Measurements from ENCODE around the gene ALKAL2.
"Not testable (repeated sequence)": the region's sequence is repeated elsewhere in the genome, so short reads cannot be mapped to it uniquely, and the experiment has no call there.

ALKAL2 gene

DNA sequence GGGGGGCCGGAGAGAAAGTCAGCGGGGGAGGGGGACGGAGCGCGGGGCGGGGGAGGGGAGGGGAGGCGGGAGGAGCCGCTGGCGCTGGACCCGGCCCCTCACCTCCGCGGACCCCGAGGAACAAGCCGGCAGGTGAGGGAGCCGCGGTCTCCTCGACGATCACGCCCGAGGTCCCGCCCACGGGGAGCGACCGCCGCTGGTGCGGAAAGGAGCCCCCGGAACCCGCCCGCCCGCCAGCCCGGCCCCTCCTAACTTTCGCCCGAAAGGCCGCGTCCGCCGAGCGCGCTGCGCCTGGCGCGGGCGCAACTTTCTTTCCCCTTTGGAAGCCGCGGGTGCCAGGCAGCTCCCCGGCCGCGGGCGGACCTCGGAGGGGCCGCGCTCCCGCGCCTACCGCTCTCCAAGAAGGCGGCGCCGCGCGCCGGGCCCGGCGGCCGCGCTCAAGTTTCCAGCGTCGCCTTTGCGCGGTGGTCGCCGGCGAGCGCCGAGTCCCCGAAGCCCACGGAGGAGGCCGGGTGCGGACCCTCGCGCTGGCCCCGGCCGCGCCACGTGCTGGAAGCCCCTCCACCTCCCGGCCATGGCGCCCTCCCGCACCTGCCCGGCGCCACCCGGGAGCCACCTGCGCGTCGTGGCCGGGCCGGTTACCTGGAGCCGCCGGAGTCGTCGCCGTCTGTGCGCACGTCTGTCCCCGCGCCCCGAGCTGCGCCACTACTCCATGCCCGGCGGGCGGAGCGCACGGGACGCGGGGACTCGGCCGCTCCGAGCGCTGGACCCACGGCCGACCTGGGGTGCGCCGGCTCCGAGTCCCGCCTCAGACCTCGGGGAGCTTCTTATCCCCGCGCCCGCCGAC, at the start of gene ALKAL2:
ALKAL2 (minus strand) TSS at position 181 of the 847 bp plus-strand sequence. CDS start 256 bp downstream, outside the sequence.
- peak; percentile 26 for DNase-seq

DNA sequence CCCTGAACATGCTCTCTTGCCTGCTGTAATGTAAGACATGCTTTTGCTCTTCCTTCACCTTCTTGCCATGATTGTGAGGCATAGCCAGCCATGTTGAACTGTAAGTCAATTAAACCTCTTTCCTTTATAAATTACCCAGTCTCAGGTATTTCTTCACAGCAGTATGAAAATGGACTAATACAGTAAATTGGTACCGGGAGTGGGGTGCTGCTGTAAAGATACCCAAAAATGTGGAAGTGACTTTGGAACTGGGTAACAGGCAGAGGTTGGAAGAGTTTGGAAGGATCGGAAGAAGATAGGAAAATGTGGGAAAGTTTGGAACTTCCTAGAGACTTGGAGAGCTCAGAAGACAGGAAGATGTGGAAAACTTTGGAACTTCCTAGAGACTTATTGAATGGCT, 49.1 kb upstream of the ALKAL2 start:
- not testable (repeated sequence) for DNase-seq

DNA sequence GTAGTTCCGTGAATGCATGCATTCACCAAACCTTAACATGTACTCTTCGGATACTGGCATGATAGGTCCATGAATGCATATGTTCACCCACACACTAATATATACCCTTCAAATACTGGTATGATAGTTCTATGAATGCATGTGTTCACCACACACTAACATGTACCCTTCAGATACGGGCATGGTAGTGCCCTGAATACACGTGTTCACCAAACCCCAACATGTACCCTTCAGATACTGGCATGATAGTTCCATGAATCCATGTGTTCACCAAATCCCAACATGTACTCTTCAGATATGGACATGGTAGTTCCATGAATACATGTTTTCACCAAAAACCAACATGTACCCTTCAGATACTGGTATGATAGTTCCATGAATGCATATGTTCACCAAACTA, 48.5 kb upstream of the ALKAL2 start:
- DNase-seq = no peak

GRCh38 chr2:332592-332991, 44.7 kb upstream of the ALKAL2 start:
- no peak for DNase-seq

DNA sequence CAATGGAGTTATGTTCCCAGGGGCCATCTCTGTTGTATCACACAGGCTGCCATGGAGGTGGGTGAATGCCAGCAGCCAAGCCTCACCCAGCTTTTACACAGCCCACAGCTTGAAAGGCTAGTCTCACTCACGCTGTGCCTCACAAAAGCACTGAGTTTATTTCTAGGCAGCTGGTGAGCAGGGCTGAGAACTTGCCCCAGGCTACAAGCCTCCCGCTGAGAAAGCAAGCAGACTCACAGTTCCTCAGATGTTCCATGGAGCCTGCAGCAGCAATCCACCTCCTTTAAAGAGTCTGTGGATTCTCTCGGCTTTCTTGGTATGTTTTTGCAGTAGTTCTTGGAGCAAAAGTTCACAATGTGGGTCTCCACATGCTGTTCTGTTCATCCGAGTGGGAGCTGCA, 40.9 kb upstream of the ALKAL2 start:
- DNase-seq = no peak

DNA sequence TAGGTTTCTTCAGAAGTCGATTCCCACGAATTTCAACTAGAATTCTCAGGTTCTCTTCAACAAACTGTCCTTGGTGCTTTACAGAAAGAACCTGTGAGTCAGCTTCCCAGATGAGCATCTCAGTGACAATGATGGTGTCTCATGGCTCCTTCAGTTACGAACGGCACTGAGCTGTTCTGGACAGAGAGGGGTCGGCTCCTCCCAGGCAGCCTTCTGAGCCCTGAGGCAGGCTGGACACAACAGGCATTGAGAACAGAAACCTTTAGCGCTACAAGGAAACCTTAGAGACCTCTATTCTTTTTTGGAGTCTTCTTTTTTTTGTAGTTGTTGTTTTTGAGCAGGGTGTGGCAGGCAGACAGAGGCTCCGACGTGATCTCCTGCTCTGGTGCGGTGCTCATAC, 35.1 kb upstream of the ALKAL2 start:
- no peak for DNase-seq

- DNase-seq = no peak
Observed at GRCh38 chr2:322326-322725, 34.4 kb upstream of the ALKAL2 start.

DNA sequence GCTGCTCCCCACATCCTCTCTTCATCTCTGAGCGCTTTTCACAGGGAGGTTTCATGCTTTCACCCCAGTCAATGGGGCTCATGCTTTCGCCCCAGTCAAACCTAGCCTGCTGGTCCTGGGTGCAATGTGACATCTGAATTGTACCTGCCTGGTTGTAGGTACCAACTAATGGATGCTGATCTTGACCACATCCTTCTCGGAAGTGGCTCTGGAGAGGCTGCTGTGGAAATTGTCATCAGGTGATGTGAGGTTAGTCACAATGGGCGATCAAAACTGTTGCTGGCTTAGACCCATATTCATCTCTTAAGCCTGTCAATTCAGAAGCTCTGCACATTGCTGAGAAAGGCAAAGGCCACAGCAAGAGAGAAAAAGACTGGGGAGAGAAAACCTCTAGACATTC, 32.7 kb upstream of the ALKAL2 start:
- DNase-seq = no peak

GRCh38 chr2:319059-319600, 31.2 kb upstream of the ALKAL2 start:
- DNase-seq = no peak

DNA sequence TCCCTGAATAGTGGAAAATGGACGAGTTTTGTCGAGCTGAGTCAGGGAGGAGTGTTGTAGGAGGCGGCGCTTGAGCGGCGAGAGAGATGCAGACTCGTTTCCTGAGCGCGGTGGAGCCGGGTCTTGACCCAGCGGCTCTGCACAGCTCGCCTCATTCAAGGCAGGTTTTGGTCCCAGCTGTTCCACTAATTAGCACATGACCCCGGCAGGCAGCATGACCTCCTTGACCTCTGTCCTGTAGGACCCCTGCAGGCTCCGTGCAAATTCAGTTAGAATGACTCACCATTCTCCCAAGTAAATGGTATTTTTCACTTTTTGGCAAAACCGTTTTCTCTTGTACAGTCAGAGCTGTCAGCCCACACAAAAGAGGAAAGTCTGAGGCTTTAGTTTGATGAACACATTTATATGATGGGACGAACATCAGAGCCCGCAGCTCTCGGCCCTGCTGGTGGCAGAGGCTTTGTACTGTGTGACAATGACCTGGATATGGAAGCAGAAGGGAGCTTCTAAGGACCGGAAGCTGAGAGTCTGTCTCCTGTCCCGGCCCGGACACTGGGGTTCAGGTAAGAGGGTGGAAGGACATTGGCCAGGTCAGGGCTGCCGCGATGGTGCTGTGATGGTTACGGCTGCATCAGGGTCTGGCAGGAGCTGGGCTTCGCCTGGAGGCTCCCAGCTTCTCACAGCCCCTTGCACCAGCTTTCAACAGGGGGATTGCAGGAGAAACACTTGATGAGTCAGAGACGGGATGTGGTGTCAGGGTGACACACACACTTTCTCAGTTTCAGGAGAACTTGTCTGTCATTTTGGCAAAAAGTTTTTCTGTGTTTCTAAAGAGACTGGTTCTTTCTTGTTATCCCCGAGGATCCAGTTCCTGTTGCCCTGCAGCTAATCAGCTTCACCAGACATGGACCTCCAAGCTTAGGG, 29.9 kb upstream of the ALKAL2 start:
- peak; percentile 24 for DNase-seq

DNA sequence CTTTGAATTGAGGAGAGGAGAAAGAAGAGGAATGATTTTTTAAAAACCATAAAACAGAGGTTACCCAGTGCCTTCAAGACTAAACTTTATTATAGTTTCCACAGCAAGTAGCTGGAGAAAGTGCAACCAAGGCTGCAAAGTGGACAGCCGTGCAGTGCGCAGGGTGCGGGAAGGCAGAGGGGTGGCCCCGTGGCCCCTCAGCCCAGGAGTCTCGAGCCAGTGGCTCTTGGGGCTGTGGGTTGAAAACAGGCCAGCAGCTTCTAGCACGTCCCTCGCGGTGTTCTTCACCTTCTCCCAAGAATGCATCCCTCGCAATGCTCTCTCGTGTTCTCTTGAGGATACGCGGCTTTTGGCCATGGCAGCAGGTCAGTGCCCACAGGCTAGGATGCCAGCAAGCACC, 28.5 kb upstream of the ALKAL2 start:
- no peak for DNase-seq

DNA sequence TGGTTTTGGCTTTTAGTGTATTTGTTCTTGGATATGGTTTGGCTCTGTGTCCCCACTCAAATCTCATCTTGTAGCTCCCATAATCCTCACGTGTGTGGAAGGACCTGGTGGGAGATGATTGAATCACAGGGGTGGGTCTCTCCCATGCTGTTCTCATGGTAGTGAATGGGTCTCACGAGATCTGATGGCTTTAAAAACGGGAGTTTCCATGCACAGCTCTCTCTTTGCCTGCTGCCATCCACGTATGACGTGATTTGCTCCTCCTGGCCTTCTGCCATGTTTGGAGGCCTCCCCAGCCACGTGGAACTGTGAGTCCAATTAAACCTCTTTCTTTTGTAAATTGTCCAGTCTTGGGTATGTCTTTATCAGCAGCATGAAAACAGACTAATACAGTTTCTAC, 28.0 kb upstream of the ALKAL2 start:
- DNase-seq = not testable (repeated sequence)

DNA sequence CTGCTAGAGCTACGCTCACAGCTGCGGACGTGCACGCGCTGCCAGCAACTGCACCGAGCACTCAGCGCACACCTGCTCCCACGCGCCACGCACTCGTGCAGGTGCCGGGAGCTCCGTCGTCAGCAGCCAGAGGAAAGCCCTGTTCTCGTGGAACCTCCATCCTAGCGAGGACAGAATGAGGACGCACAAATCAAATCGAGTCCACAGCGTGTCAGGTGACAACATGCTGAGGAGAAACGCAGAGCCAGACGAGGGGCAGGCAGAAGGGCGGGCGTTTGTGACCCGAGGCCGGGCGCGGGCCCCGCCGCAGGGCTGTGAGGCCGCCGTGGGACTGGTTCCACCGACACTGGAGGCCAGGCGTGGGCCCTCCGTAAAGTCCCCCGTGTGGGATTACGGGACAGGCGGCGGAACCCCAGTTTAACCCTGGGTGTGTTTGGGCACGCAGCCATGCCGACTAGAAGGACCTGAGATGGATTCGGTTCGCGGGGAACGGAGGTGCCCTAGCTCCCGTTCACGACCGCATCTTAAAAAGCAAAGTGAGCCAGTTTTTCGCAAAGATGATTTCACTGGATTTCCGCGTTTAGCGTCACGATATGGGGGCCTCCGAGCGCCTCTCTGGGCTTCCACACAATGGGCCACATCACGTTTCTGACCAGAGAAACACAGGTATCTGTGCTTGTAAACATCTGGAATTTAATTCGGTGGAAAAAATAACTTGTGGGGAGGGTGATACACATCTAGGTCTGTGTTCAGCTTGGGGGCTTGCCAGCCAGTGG, 26.9 kb upstream of the ALKAL2 start:
- DNase-seq = no peak

DNA sequence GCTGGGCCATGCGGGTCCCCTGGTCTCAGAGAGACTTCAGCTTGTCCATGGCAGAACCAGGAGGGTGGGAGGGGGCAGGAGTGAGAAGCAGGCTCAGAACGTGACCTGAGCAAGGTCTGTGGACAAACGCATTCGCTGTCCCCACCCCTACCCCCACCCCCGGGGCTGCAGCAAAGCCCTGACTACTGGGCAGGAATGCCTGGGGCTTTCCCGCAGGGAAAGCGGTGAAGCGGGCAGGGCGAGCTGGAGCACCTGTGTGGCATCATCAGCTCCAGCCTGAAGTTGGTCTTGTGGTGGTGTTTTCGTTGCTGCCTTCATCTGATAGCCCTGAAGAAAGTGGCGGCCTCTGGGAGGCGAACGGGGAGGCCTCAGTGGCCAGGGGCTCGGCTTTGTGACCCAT, 26.1 kb upstream of the ALKAL2 start:
- no peak for DNase-seq

GRCh38 chr2:310994-311393, 23.1 kb upstream of the ALKAL2 start:
- DNase-seq = no peak

GRCh38 chr2:309954-310510, 22.1 kb upstream of the ALKAL2 start:
- no peak for DNase-seq

DNA sequence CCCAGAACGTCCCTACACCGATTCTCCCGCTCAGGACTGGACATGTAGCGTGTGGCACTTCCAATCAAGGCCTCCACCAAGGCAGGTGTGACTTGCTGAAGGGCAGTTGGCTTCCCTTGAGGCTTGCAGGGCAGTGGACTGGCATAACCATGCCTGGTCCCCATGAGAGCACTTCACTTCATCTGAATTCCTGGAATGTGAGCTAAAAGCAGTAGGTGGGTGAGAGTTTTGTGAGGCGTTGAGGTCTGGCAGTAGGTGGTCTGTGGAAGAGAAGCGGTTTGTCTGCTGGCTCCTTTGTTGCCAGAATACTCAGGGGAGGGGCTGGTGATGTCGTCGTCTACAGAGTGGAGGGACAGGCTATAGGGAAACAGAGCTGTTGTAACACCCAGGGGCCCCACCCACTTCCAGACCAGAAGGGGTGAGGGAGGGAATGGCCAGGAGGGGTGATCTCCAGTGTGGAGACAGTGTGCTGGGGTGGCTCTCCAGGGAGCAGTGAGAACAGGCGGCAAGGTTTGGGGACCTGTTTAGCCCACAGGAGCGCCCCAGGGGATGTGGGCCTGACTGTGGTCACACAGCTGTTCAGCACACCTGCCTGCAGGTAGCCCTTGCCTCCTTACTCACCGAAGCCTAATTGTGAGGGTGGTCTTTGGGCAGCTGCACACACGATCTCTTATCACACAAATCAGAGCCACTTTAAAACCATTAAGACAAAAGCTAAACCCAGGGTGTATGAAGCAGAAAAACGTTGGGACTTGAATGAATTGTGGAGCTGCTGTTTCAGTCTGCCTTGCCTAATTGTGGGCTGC, 21.5 kb upstream of the ALKAL2 start:
- no peak for DNase-seq

GRCh38 chr2:305366-305765, 17.5 kb upstream of the ALKAL2 start:
- no peak for DNase-seq

GRCh38 chr2:296354-296753, 8.5 kb upstream of the ALKAL2 start:
- no peak for DNase-seq

- DNase-seq = no peak
Observed at GRCh38 chr2:295090-295489, 7.2 kb upstream of the ALKAL2 start.

DNA sequence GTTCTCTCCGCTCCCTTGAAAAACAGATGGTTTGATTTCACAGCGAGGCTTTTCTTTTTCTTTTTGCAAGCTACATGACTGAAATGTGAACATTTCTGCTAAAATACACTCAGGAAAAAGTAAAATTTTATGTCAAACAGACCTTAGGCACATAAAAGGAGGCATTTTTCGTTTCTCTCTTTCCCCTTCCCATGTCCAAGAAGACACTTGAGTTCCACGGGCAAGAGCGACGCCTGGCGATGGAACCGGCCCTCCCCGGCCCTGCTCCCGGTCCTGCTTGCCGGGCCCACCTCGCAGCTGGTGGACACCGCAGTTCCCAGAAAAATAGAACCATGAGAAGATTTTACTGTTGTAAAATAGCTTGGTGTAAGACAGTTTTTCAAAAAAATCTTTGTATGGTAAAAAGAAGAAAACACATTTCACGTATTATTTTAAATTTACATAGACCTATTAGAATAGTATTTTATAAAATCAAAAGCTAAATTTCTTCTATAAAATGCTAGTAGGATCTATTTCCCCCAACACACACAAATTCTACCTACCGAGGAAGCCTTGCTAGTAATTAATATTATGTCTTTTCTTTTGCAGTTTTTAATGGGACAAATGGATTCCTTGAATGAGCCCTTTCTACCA, 2.3 kb upstream of the ALKAL2 start:
- DNase-seq = peak; percentile 65

Measured in activated T-cell treated with anti-CD3 and anti-CD28 coated beads, Interleukin-2, amount 50 U/mL, for 1 hour (primary cell).